Sigmoid colon (tissue), 7 donors: ENCODE measurements around the gene TMEM204. TPM values are rescaled to one million over a fixed set of nuclear protein-coding genes. Genes with fewer than 3 reads are reported as not detected.

ENCODE experiments used
- DNase-seq: peaks from one replicate; pipeline ENCODE4 v3.0.0-alpha.2; 2019
- H3K27ac ChIP-seq, 4 donors: fragments of 200-600 bp; sonication (generic); one replicate each; pipeline ENCODE4 v1.5.1; 2016 to 2019; ENCODE audit warnings: mild to moderate bottlenecking in 1 of 4
- H3K27me3 ChIP-seq, 3 donors: fragments of 200-600 bp; sonication (generic); one replicate each; pipeline ENCODE4 v1.5.1; 2019; ENCODE audit warnings: mild to moderate bottlenecking in 1 of 3
- H3K36me3 ChIP-seq, 4 donors: fragments of 200-600 bp; sonication (generic); one replicate each; pipeline ENCODE4 v1.5.1; 2016 to 2019
- H3K4me1 ChIP-seq, 4 donors: fragments of 200-600 bp; sonication (generic); one replicate each; pipeline ENCODE4 v1.5.1; 2017 to 2019
- H3K4me3 ChIP-seq, 4 donors: fragments of 200-600 bp; sonication (generic); one replicate each; pipeline ENCODE4 v1.5.1; 2017 to 2019; ENCODE audit warnings: mild to moderate bottlenecking in 2 of 4, moderate library complexity in 1 of 4
- H3K9me3 ChIP-seq, 4 donors: fragments of 200-600 bp in 3 of 4; sonication (generic) in 3 of 4; one replicate each; pipeline versions ENCODE4 v1.5.1 to v1.6.1; 2013 to 2019
- EP300 ChIP-seq, 4 donors: sonication (generic); formaldehyde crosslinking; IDR thresholded peaks; one replicate each; pipeline ENCODE4 v1.6.1; 2017; ENCODE audit warnings: antibody characterized with exemption in 4 of 4
- POLR2A ChIP-seq, 2 donors: fragments of 450-650 bp; IDR thresholded peaks; one replicate each; pipeline ENCODE4 v1.6.1; 2016; ENCODE audit warnings: antibody characterized with exemption in 2 of 2, mild to moderate bottlenecking in 2 of 2, moderate library complexity in 2 of 2
- POLR2AphosphoS5 ChIP-seq, 4 donors: sonication (generic); formaldehyde crosslinking; IDR thresholded peaks; one replicate each; pipeline ENCODE4 v1.6.1; 2017; ENCODE audit warnings: antibody characterized with exemption in 4 of 4
- WGBS, 2 donors: extraction: QIAGEN DNeasy Blood & Tissue Kit; methylation state at CpG; one replicate each; pipeline ENCODE4 v1.1.7; 2013; 5-methylcytosine and 5-hydroxymethylcytosine counted together
- intact Hi-C: fragments of 100-400 bp; cut with DNase I; formaldehyde crosslinking; loops from one replicate; pipeline ENCODE4 v1.15.1; 2023
- polyA plus RNA-seq, 3 donors: library from polyadenylated mRNA; stranded (reverse); fragments of 200-250 nt; gene quantifications; one replicate each; pipeline ENCODE4 v1.2.3, GENCODE V29; 2013
- total RNA-seq, 4 donors: library from RNA; depleted of rRNA; stranded (reverse); fragments of >200 nt; gene quantifications; one replicate each; pipeline ENCODE4 v1.1.0, GENCODE V29; 2016
- TF ChIP-seq, protein P1 (sequence below), 4 experiments: fragments of 450-650 bp in 3 of 4; fragments of 200-600 bp in 1 of 4; IDR thresholded peaks; one replicate each; pipeline ENCODE4 v1.5.1; 2016 to 2019; ENCODE audit warnings: antibody characterized with exemption in 4 of 4, mild to moderate bottlenecking in 3 of 4, moderate library complexity in 2 of 4
- donor health status: healthy with polysubstance abuse.
- donor health status: Bipolar disorder and iron deficiency.
- donor health status: healthy.

Gene TMEM204
- total and polyA plus RNA-seq, 7 donors = 2.5 to 46.0 (median 38.0) TPM

DNA sequence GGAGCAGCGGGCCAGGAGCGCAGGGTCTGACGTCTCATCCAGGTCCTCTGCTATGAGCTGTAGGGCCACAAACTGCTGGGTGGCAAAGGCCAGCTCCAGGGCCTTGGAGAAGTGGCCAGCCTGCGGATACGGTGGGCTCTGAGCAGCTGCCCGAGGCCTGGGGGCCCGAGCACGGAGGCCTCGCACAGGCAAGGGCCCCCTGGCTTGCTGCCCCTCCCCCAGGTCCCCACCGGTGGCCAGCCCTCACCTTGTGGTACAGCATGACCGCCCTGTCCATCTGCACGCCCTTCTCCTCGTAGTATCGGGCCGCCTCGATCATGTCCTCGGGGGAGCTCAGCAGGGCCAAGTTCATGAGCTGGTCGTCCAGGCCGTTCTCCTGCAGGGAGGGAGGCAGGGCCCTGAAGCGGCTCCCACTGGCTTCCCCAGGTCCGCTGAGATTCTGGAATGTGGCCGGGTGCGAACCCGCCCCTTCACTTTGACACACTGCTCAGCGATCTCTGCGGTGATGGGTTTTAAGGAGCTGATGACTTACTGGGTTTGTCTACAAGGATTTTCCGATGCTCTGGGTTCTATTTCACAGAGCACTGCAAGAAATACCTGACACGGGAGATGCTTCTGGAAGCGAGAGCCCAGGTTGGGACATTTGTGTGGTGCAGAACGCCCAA is 9.8 kb upstream of the TMEM204 start:
- intact Hi-C loops = no loop called here
- H3K36me3 ChIP-seq = peaks cover 18 to 63% (median 19%) of the 10 kb centered on the region in 4 donors
- peaks cover 0 to 7% (median 0%) of the 10 kb centered on the region in 4 donors for H3K4me1 ChIP-seq
- 93 to 95% methylated on average over 30 of the region's 30 CpGs for WGBS, 2 donors
- DNase-seq = no peak
- H3K4me3 ChIP-seq = no peak overlapping the region
- H3K27ac ChIP-seq = no peak overlapping the region
- no peak for TF ChIP-seq POLR2AphosphoS5 (IDR thresholded peaks at IDR 0.05)
- TF ChIP-seq, protein P1, sequence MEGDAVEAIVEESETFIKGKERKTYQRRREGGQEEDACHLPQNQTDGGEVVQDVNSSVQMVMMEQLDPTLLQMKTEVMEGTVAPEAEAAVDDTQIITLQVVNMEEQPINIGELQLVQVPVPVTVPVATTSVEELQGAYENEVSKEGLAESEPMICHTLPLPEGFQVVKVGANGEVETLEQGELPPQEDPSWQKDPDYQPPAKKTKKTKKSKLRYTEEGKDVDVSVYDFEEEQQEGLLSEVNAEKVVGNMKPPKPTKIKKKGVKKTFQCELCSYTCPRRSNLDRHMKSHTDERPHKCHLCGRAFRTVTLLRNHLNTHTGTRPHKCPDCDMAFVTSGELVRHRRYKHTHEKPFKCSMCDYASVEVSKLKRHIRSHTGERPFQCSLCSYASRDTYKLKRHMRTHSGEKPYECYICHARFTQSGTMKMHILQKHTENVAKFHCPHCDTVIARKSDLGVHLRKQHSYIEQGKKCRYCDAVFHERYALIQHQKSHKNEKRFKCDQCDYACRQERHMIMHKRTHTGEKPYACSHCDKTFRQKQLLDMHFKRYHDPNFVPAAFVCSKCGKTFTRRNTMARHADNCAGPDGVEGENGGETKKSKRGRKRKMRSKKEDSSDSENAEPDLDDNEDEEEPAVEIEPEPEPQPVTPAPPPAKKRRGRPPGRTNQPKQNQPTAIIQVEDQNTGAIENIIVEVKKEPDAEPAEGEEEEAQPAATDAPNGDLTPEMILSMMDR (IDR thresholded peaks at IDR 0.05) = no peak
- TF ChIP-seq EP300 (IDR thresholded peaks at IDR 0.05) = no peak
- no peak for TF ChIP-seq POLR2A (IDR thresholded peaks at IDR 0.05)
- H3K27me3 ChIP-seq = no peaks in the 10 kb centered on the region
- H3K9me3 ChIP-seq = no peaks in the 10 kb centered on the region

DNA sequence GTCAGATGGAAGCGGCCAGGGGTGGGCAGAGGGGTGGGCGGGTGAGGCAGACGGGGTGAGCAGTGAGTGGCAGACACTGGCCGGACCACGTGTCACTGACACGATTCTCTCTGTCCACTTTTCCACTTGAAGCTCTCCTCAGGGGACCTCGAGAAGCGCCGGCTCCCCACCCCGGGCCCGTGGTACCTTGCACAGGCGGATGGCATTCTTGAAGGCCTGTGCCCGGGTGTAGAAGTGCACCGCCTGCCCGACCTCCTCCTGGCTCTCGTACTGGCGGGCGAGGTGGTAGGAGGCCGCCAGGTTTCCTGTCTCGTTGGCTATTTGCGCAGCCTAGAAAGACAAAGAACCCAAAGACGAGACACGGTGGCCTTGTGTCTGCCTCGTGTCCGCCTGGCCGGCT is 9.1 kb upstream of the TMEM204 start:
- H3K4me1 ChIP-seq = peaks cover 0 to 7% (median 0%) of the 10 kb centered on the region in 4 donors
- TF ChIP-seq POLR2AphosphoS5 (IDR thresholded peaks at IDR 0.05) (no peak), POLR2A (IDR thresholded peaks at IDR 0.05) (no peak), EP300 (IDR thresholded peaks at IDR 0.05) (no peak)
- TF ChIP-seq, protein P1 (IDR thresholded peaks at IDR 0.05) = no peak
- H3K4me3 ChIP-seq = no peak overlapping the region
- no peak for DNase-seq
- intact Hi-C loops = no loop called here
- no peak overlapping the region for H3K27ac ChIP-seq
- H3K27me3 ChIP-seq = no peaks in the 10 kb centered on the region
- peaks cover 18 to 57% (median 18%) of the 10 kb centered on the region in 4 donors for H3K36me3 ChIP-seq
- H3K9me3 ChIP-seq = no peaks in the 10 kb centered on the region
- WGBS, 2 donors = 95% methylated on average over 26 of the region's 26 CpGs

GRCh38 chr16:1525871-1526607 is 7.4 kb upstream of the TMEM204 start:
- H3K27me3 ChIP-seq = no peaks in the 10 kb centered on the region
- intact Hi-C loops = no loop called here
- peaks cover 0 to 19% (median 10%) of the 10 kb centered on the region in 4 donors for H3K4me1 ChIP-seq
- no peak overlapping the region for H3K27ac ChIP-seq
- DNase-seq = no peak
- 76 to 88% methylated on average over 44 of the region's 44 CpGs for WGBS, 2 donors
- TF ChIP-seq, protein P1 (IDR thresholded peaks at IDR 0.05) = no peak
- TF ChIP-seq EP300 (IDR thresholded peaks at IDR 0.05) (no peak), POLR2A (IDR thresholded peaks at IDR 0.05) (no peak), POLR2AphosphoS5 (IDR thresholded peaks at IDR 0.05) (no peak)
- H3K4me3 ChIP-seq = no peak overlapping the region
- H3K9me3 ChIP-seq = no peaks in the 10 kb centered on the region
- H3K36me3 ChIP-seq = peaks cover 8 to 40% (median 13%) of the 10 kb centered on the region in 4 donors

DNA sequence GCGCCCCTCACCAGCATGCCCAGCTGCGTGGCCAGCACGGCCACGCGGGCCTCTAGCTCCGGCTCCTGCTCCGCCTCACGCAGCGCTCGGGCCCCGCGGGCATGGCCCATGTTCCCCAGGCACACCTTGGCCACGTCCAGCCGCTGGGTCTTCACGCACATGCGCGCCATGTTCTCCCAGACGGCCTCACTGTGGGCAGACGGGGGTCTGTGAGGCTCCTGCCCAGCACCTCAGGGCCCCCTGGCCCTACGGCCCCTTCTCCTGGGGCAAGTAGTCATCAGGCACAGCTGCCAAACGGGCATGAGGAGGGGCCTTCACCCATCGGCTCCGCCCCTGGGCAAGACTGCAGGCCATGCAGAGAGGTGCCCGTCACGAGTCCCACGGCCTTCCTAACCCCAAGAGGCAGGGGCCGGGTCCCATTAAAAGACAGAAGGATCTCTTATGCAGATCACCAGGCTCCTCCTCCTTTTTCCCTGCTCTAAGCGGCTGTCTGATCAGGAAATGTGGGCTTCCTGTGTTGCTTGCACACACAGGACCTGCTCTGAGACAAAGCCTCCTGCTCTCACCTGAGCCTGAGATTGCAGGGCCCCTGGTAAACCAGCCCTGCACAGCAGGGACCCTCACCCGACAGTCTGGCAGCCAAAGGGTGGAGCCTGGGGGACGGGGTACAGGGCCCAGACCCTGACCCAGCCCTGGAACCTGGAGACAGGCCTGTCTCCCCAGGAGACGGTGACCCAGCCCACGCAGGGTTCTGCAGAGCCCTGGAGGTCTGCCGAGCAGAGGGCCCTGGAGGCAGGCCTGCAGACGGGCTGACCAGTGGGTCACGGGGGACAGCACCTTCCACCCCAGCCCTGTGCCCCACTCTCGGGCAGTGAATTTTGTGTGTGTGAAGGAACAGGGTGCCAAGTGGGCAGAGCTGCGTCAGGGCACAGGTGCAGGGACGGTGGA is 6.6 kb upstream of the TMEM204 start:
- Histone ChIP-seq H3K36me3 (peaks cover 8 to 36% (median 13%) of the 10 kb centered on the region in 4 donors), H3K4me1 (peaks cover 0 to 28% (median 19%) of the 10 kb centered on the region in 4 donors), H3K4me3 (no peak overlapping the region), H3K27me3 (no peaks in the 10 kb centered on the region), H3K9me3 (no peaks in the 10 kb centered on the region), H3K27ac (no peak overlapping the region)
- no peak for DNase-seq
- intact Hi-C loops = no loop called here
- TF ChIP-seq EP300 (IDR thresholded peaks at IDR 0.05) (no peak), POLR2A (IDR thresholded peaks at IDR 0.05) (no peak)
- TF ChIP-seq, protein P1 (IDR thresholded peaks at IDR 0.05) = no peak
- 78 to 83% methylated on average over 38 of the region's 38 CpGs for WGBS, 2 donors
